GM12878 (cell line): ENCODE results near the gene IHH.

ENCODE experiments used
- BHLHE40 ChIP-seq, 2 experiments: fragments of 450-650 bp in 1 of 2; IDR thresholded peaks; 2 replicates each; pipeline ENCODE4 v1.6.1; 2011 to 2017; ENCODE audit warnings: low read depth in 2 of 2, borderline replicate concordance in 1 of 2, improper control_type of control experiment in 1 of 2, low read length in 1 of 2, mild to moderate bottlenecking in 1 of 2
- CREB1 ChIP-seq: IDR thresholded peaks from 2 replicates; pipeline ENCODE4 v1.6.1; 2012; ENCODE audit warnings: low read depth, mild to moderate bottlenecking, inconsistent platforms
- NR2C2 ChIP-seq: IDR thresholded peaks from 2 replicates; pipeline ENCODE4 v1.6.1; 2011; ENCODE audit warnings: borderline replicate concordance, low read depth; ENCODE audit not compliant: control insufficient read depth, insufficient read length

DNA sequence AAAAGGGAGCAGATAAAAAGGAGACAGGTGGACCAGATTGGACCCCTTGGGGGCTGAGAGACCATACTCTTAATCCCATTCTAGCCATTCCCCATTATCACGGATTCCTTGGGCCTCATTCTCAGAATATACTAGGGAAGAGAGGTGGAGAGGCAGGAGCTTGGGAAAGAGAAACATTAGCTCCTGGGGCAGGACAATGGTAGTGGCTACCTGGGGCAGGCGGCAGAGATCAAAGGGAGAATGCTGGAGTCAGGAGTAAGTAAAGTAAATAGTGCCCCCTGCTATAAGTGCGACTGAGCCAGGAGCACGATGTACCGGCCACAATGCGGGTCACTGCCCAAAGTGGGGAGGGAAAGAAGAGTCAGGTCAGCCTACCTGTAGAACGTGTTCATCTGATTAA is 20.4 kb upstream of the IHH start:
- TF ChIP-seq CREB1 (no peak), BHLHE40 (IDR thresholded peaks at IDR 0.05; ENCODE audit: borderline replicate concordance in 1 of 2, low read depth in 2 of 2, low read length in 1 of 2) (no peak), NR2C2 (no peak)
